Upper lobe of left lung (tissue), 4 donors: Measurements from ENCODE around the gene DMD.

ENCODE experiments used
- POLR2A ChIP-seq, 4 donors: fragments of 450-650 bp; IDR thresholded peaks; one replicate each; pipeline ENCODE4 v1.5.1; 2016 to 2017; ENCODE audit warnings: antibody characterized with exemption in 4 of 4, mild to moderate bottlenecking in 2 of 4
- POLR2AphosphoS5 ChIP-seq, 2 donors: sonication (generic); formaldehyde crosslinking; IDR thresholded peaks; one replicate each; pipeline ENCODE4 v1.5.1; 2017; ENCODE audit warnings: antibody characterized with exemption in 2 of 2
- TF ChIP-seq, protein P1 (sequence below), 6 experiments: fragments of 450-650 bp in 4 of 6; fragments of 200-600 bp in 2 of 6; sonication (generic) in 2 of 6; IDR thresholded peaks; one replicate each; pipeline ENCODE4 v1.5.1; 2016 to 2019; ENCODE audit warnings: antibody characterized with exemption in 6 of 6

DNA sequence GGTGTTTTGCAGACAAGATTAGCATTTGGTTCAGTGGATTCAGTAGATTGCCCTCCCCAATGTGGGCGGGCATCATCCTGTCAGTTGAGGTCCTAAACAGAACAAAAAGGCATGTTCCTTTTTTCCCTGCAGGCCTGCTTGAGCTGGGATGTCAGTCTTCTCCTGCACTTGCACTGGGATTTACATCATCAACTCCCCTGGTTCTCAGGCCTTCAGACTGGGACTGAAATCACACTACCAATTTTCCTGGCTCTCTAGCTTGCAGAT is 1860.6 kb downstream of the DMD start:
- TF ChIP-seq, protein P1, sequence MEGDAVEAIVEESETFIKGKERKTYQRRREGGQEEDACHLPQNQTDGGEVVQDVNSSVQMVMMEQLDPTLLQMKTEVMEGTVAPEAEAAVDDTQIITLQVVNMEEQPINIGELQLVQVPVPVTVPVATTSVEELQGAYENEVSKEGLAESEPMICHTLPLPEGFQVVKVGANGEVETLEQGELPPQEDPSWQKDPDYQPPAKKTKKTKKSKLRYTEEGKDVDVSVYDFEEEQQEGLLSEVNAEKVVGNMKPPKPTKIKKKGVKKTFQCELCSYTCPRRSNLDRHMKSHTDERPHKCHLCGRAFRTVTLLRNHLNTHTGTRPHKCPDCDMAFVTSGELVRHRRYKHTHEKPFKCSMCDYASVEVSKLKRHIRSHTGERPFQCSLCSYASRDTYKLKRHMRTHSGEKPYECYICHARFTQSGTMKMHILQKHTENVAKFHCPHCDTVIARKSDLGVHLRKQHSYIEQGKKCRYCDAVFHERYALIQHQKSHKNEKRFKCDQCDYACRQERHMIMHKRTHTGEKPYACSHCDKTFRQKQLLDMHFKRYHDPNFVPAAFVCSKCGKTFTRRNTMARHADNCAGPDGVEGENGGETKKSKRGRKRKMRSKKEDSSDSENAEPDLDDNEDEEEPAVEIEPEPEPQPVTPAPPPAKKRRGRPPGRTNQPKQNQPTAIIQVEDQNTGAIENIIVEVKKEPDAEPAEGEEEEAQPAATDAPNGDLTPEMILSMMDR (IDR thresholded peaks at IDR 0.05) = no peak
- no peak for TF ChIP-seq POLR2AphosphoS5 (IDR thresholded peaks at IDR 0.05)
- no peak for TF ChIP-seq POLR2A (IDR thresholded peaks at IDR 0.05)
